Rectal smooth muscle tissue (tissue), 1 donor: ENCODE results near the gene BPIFB4.
"Not testable (repeated sequence)": the region's sequence is repeated elsewhere in the genome, so short reads cannot be mapped to it uniquely, and the experiment has no call there.

Experiments used
- H3K27ac ChIP-seq: one replicate; pipeline ENCODE4 v1.7.0; 2013; ENCODE audit warnings: low read depth, low read length, inconsistent platforms
- H3K27me3 ChIP-seq: one replicate; pipeline ENCODE4 v1.7.0; 2013; ENCODE audit warnings: low read length; ENCODE audit not compliant: control insufficient read depth, insufficient read depth
- H3K36me3 ChIP-seq: one replicate; pipeline ENCODE4 v1.7.0; 2013; ENCODE audit warnings: low read length; ENCODE audit not compliant: control insufficient read depth, insufficient read depth
- H3K4me1 ChIP-seq: one replicate; pipeline ENCODE4 v1.7.0; 2013; ENCODE audit warnings: low read length; ENCODE audit not compliant: control insufficient read depth, insufficient read depth
- H3K4me3 ChIP-seq: one replicate; pipeline ENCODE4 v1.7.0; 2013; ENCODE audit warnings: low read length
- H3K9ac ChIP-seq: one replicate; pipeline ENCODE4 v1.7.0; 2013; ENCODE audit warnings: low read length

The BPIFB4 gene

GRCh38 chr20:33081411-33082154, 2.1 kb downstream of the BPIFB4 start:
- Histone ChIP-seq H3K27me3 (peaks cover 3% of the 10 kb centered on the region), H3K4me1 (no peaks in the 10 kb centered on the region), H3K9ac (no peak overlapping the region), H3K36me3 (no peaks in the 10 kb centered on the region), H3K27ac (no peak overlapping the region), H3K4me3 (no peak overlapping the region)

GRCh38 chr20:33082546-33082945, 3.1 kb downstream of the BPIFB4 start:
- Histone ChIP-seq H3K4me3 (no peak overlapping the region), H3K4me1 (no peaks in the 10 kb centered on the region), H3K9ac (no peak overlapping the region), H3K27me3 (peaks cover 3% of the 10 kb centered on the region), H3K36me3 (no peaks in the 10 kb centered on the region), H3K27ac (no peak overlapping the region)

GRCh38 chr20:33083544-33084340, 4.3 kb downstream of the BPIFB4 start:
- no peaks in the 10 kb centered on the region for H3K36me3 ChIP-seq
- no peak overlapping the region for H3K4me3 ChIP-seq
- H3K27me3 ChIP-seq: peaks cover 3% of the 10 kb centered on the region
- H3K27ac ChIP-seq: no peak overlapping the region
- H3K4me1 ChIP-seq: no peaks in the 10 kb centered on the region
- no peak overlapping the region for H3K9ac ChIP-seq

GRCh38 chr20:33084722-33085121, 5.3 kb downstream of the BPIFB4 start:
- Histone ChIP-seq H3K9ac (no peak overlapping the region), H3K4me1 (no peaks in the 10 kb centered on the region), H3K4me3 (no peak overlapping the region), H3K27me3 (peaks cover 3% of the 10 kb centered on the region), H3K36me3 (no peaks in the 10 kb centered on the region), H3K27ac (no peak overlapping the region)

- H3K27me3 ChIP-seq: peaks cover 3% of the 10 kb centered on the region
- no peaks in the 10 kb centered on the region for H3K4me1 ChIP-seq
- no peak overlapping the region for H3K27ac ChIP-seq
- no peaks in the 10 kb centered on the region for H3K36me3 ChIP-seq
- no peak overlapping the region for H3K9ac ChIP-seq
- no peak overlapping the region for H3K4me3 ChIP-seq
Observed at GRCh38 chr20:33086052-33086722, 6.7 kb downstream of the BPIFB4 start.

- Histone ChIP-seq H3K4me3 (no peak overlapping the region), H3K27me3 (no peaks in the 10 kb centered on the region), H3K9ac (no peak overlapping the region), H3K4me1 (no peaks in the 10 kb centered on the region), H3K27ac (no peak overlapping the region), H3K36me3 (no peaks in the 10 kb centered on the region)
Observed at GRCh38 chr20:33091147-33091546, 11.7 kb downstream of the BPIFB4 start.

- Histone ChIP-seq H3K36me3 (no peaks in the 10 kb centered on the region), H3K27ac (no peak overlapping the region), H3K4me3 (no peak overlapping the region), H3K27me3 (no peaks in the 10 kb centered on the region), H3K9ac (no peak overlapping the region), H3K4me1 (no peaks in the 10 kb centered on the region)
Observed at GRCh38 chr20:33091693-33092092, 12.2 kb downstream of the BPIFB4 start.

GRCh38 chr20:33092361-33092760, 12.9 kb downstream of the BPIFB4 start:
- no peak overlapping the region for H3K9ac ChIP-seq
- H3K36me3 ChIP-seq: no peaks in the 10 kb centered on the region
- H3K27ac ChIP-seq: no peak overlapping the region
- H3K27me3 ChIP-seq: no peaks in the 10 kb centered on the region
- H3K4me1 ChIP-seq: no peaks in the 10 kb centered on the region
- H3K4me3 ChIP-seq: no peak overlapping the region

GRCh38 chr20:33093074-33093473, 13.6 kb downstream of the BPIFB4 start:
- H3K36me3 ChIP-seq: no peaks in the 10 kb centered on the region
- no peak overlapping the region for H3K4me3 ChIP-seq
- H3K4me1 ChIP-seq: no peaks in the 10 kb centered on the region
- H3K9ac ChIP-seq: no peak overlapping the region
- H3K27me3 ChIP-seq: no peaks in the 10 kb centered on the region
- no peak overlapping the region for H3K27ac ChIP-seq

GRCh38 chr20:33093582-33093981, 14.1 kb downstream of the BPIFB4 start:
- Histone ChIP-seq H3K9ac (no peak overlapping the region), H3K27ac (no peak overlapping the region), H3K4me3 (no peak overlapping the region), H3K36me3 (no peaks in the 10 kb centered on the region), H3K27me3 (no peaks in the 10 kb centered on the region), H3K4me1 (no peaks in the 10 kb centered on the region)

GRCh38 chr20:33095249-33095648, 15.8 kb downstream of the BPIFB4 start:
- Histone ChIP-seq H3K27me3 (no peaks in the 10 kb centered on the region), H3K36me3 (no peaks in the 10 kb centered on the region), H3K9ac (no peak overlapping the region), H3K27ac (no peak overlapping the region), H3K4me3 (no peak overlapping the region), H3K4me1 (no peaks in the 10 kb centered on the region)

- not testable (repeated sequence) for H3K9ac ChIP-seq, H3K27ac ChIP-seq, H3K36me3 ChIP-seq, H3K4me3 ChIP-seq, H3K4me1 ChIP-seq, H3K27me3 ChIP-seq
Observed at GRCh38 chr20:33095902-33096584, 16.6 kb downstream of the BPIFB4 start.
